Measurements from ENCODE around the gene D2HGDH.
"Not testable (repeated sequence)": the region's sequence is repeated elsewhere in the genome, so short reads cannot be mapped to it uniquely, and the experiment has no call there.

D2HGDH gene

DNA sequence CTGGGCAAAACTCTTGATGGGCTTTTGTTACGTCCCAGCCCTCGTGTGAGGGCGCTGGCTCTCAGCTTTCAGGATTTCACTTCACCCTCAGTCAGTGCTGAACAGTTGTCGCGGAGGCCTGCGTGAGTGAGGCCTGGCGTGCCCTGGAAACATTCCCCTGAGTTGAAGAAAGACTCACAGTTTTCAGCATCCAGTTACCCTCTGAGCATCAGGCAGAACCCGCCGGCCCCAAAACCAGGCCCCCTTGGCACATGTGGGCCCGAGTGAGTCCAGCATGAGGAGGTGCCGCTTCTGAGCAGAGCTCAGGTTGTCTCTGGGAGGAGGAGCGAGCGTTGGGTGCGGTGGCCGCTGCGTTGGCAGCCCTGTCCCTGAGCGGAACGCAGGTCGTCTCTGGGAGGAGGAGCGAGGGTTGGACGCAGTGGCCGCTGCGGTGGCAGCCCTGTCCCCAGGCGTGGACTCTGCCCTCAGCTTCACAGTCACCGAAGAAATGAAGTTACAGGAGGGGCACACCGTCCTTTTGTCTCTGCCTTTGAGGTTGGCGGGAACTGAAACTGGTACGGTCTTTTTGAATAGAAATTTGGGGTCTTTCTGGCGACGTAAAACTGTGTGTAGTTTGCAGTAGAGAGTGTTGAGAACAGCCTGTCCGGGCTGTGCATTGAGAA lies 74.4 kb downstream of the D2HGDH start, which contains the start of gene NEU4:
NEU4 (plus strand) TSS at position 473 of the 662 bp plus-strand sequence. CDS start 5,292 bp downstream, outside the sequence.
- no peak for DNase-seq (ENCODE audit: low read depth)

DNA sequence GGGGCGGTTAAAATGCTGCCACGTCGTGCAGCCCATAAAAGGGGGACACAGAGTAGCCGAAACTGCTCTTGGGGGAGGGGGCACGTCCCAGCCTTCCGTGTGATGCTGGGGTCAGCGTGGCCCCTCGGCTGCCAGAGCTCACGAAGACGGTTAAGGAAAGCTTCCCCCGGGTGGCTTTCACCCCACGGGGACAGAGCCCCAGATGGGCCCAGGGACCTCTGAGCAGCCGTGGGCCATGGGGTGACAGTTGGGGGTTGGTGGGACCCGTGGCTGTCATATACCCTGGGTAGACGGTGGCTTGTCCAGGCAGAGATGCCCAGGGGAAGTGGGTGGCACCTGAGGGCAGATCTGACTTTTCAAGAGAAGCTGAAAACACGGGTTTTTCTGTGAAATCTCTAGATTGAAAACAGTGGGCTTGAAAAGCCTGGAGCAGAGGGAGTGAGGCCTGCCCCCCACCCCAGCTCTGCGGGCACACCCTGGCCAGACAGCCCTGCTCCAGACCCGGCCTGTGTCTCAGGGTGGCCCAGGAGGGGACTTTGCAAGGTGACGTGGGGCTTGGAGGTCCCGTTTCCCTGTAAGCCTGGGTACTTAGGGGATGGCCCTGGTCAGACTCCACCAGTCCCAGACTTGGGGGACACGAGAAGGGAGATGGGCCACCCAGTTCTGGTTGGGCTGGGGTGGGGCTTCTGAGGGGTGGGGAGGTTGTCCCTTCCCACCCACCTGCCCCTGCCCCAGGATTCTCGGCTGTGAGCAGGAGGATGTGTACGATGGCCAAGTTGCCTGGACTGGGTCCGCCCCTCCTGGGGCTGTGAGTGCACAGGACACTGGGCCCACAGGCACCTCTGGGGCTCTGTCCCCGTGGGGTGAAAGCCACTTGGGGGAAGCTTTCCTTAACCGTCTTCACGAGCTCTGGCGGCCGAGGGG lies 75.2 kb downstream of the D2HGDH start:
- DNase-seq (ENCODE audit: low read depth) = no peak

DNA sequence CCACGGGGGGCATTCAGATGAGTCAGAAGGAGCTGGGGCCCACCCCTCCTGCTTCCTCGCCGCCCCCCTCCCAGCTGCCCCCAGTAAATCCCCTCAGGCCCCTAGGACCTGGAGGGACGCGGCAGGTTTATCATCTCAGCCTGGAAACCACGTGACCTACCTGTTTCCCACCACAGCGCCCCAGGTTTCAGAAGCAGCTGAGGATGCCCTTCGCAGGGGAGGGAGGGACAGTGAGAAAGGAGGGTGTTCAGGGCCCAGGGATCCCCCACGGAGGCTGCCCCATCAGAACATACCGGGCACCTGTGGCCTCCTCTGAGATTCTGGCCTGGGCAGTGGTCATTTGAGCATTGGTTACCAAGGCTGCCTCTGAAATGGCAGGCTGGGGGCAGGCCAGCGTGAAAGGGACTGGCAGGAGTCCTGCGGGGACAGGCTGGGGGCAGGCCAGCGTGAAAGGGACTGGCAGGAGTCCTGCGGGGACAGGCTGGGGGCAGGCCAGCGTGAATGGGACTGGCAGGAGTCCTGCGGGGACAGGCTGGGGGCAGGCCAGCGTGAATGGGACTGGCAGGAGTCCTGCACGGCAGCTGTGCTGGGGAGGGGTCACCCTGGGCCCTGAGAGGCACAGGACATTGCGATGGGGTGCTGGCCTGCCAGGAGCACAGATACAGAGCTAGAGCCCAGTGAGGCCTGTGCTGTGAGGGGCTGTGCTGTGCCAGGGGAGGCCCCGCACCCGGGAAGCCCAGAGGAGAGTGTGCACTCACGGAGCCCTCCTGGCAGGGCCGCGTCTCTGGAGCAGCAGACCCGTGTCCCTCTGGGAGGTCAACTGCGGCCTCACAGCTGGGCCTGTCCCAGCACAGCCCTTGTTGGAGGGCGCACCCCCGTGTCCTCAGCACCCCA lies 76.1 kb downstream of the D2HGDH start:
- DNase-seq (ENCODE audit: low read depth) = no peak

DNA sequence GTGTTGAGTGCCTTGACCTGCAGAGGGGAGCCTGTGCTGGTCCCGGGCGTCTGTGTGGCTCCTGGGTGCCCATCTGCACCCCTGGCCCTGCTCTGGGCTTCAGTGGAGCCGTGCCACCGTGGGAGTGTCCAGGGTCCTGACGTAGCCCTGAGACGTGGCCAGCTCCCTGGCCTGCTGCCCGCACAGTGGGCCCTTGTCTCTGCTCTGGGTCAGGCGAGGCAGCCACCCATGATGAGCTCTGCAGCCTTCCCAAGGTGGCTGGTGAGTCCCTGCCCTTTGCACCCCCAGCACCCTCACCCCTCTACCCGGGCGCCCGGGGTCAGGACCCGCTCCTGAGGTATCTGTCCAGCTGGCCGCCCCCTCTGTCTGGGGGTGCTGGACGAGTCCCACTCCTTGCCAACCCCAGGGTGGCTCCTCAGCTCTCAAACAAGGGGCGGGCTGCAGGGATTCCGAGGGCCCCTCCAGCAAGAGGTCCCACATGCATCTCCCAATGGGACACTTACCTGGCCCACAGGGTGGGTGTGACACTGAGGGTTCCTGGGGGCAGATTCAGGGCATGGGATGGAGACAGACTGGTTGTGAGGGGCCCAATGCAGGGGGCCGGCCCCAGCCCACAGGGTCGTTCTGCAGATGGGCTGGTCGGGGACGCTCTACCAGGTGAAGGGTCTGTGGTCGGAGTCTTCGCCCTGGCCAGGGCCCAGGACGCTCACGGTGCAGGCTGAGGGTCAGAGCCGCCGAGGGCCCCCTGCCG lies 76.9 kb downstream of the D2HGDH start:
- DNase-seq (ENCODE audit: low read depth) = no peak

DNA sequence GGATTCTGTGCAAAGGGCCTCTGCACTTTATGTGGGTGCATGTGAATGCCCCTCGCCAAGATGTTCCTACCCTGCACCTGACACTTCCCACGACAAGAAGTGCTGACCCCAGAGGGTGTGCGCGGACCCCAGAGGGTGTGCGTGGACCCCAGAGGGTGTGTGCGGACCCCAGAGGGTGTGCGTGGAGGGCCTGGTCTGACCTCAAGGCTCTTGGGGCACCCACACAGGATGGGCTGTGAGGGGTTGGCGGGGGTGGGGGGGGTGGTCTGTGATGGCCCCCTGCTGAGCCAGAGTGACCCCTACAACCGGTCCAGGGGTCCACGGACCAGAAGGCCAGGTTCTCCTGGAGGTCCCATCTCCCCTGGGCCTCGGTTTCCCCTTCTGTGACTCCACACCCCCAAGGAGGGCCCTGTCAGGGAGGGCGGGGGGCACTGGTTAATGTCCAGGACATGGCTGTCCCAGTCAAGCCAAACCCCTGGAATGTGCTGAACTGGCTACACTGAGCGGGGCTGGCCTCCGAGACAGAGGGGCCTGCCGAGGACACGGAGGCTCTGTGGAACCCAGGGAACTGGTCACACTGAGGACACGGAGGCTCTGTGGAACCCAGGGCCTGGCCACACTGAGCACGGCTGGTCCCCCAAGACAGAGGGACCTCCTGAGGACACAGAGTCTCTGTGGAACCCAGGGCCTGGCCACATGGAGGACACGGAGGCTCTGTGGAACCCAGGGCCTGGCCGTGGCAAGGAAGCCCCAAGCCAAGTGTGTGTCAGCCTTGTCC lies 77.7 kb downstream of the D2HGDH start:
- no peak for DNase-seq (ENCODE audit: low read depth)

DNA sequence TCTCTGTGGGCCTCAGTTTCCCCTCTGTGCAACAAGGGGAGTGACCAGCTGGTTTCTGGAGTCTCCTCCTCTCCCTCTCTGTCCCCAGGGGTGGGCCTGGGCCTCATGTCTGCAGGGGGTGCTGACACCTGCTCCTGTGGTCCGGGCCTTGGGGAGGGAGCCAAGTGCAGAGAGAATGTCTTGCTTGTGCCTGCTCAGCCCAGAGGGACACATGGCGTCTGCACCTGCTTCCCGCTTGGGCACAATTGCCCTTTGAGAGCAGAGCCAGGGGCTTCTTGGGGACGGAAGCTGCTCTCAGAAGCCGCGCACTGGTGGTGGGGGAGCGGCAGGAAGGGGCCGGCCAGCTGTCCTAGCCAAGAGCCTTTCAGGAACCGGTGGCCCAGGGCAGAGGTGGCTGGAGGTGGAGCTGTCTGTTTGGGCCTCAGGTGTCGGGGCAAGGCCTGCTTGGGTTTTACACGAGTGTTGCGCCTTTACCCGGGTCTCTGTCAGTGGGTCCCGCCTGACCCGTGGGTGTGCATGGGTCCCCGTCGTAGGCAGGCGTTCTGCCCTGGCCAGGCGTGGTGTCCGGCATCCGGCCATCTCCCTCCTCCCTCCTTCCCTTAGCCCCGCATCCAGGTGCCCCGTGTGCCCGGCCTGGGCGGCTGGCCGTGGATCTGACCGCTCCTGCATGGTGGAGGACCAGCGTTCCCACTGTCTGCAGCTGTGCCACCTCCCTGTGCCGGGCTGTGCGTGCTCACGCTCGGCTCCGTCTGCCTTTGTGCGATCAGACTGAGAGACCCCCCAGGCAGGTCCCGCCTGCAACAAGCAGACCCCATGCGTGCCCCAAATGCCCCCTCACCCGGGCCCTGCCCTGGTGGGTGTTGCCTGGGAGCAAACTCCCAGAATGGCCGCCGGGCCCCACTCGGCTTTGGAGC lies 78.6 kb downstream of the D2HGDH start:
- DNase-seq (ENCODE audit: low read depth) = no peak

DNA sequence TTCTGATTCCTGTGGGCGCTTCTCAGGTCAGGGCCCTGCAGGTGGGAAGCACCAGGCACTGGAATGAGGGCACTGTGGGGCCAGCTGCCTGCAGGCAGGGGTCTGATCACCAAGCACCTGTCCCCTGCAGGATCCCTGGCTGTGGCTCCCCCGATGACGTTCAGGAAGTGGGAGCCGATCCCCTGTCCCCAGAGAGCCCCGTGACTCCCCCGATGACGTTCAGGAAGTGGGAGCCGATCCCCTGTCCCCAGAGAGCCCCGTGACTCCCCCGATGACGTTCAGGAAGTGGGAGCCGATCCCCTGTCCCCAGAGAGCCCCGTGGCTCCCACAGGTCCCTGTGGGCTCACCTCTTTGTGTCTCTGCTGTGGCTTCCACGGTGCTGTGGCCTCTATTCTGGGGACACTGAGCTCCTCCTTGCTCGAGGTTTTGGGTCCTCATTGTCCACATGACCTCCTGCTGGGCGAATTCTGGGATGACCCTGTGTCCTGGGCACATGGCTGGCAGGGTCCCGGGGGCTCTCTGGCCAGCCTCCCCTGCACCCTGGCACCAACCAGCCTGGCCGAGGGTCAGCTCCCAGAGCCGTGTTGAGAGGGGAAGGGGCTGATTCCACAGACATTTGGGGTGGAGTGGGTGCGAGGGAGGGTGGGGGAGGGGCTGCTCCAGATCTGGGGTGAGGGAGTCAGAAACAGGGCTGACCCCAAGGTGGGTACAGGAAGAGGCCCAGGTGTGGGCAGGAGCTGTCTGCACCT lies 79.4 kb downstream of the D2HGDH start:
- DNase-seq (ENCODE audit: low read depth) = no peak

DNA sequence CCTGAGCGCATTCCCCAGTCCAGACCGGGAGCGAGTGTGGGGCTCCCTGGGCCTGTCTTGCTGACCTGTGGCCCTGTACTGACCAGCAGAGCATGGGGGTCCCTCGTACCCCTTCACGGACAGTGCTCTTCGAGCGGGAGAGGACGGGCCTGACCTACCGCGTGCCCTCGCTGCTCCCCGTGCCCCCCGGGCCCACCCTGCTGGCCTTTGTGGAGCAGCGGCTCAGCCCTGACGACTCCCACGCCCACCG lies 79.9 kb downstream of the D2HGDH start:
- DNase-seq (ENCODE audit: low read depth) = no peak

DNA sequence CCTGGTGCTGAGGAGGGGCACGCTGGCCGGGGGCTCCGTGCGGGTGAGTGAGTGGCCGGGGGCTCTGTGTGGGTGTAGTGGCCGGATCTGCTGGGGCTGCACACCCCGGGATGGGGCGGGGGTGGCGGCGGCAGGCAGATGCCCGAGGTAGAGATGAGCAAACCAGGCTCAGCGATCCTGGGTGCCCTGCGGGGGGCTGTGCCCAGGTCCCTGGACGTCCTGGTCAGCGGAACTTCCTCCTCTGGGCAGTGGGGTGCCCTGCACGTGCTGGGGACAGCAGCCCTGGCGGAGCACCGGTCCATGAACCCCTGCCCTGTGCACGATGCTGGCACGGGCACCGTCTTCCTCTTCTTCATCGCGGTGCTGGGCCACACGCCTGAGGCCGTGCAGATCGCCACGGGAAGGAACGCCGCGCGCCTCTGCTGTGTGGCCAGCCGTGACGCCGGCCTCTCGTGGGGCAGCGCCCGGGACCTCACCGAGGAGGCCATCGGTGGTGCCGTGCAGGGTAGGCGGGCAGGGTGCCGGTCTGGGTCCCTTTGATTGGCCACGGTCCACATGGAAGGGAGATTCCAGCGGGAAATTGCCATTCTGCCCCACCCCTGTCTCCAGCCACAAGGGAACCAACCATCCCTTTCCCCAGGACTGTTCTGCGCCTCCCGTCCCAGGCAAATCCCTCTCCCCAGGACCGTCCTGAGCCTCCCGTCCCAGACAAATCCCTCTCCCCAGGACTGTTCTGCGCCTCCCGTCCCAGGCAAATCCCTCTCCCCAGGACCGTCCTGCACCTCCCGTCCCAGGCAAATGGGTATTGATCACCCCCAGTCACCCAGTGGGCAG lies 80.4 kb downstream of the D2HGDH start:
- no peak for DNase-seq (ENCODE audit: low read depth)

DNA sequence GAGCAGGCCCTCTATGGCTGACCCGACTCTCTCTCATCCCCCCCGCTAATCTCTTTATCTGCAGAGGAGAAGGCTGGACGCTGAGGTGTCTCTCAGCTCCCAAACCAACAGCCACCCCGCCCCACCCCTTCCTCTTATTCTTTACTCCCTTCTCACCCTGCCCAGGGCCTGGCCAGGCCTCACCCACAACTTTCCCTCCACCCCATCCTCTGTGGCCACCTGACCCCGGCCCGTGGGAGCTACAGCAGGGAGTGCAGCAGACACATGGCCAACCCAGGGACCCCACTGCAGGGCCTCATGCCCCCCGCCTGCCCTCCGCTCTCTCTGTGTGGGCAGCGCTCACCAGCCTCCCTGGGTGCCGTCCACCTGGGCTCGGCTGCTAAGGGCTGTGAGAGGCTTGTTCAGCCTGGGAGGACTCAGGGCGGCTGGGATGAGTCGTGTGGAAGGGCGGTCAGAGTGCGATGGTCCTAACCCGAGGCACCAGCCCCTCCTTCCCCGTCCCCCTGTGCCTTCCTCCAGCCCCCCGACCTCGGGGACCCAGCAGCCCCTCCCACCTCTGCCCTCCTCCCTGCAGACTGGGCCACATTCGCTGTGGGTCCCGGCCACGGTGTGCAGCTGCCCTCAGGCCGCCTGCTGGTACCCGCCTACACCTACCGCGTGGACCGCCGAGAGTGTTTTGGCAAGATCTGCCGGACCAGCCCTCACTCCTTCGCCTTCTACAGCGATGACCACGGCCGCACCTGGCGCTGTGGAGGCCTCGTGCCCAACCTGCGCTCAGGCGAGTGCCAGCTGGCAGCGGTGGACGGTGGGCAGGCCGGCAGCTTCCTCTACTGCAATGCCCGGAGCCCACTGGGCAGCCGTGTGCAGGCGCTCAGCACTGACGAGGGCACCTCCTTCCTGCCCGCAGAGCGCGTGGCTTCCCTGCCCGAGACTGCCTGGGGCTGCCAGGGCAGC lies 81.3 kb downstream of the D2HGDH start:
- no peak for DNase-seq (ENCODE audit: low read depth)

DNA sequence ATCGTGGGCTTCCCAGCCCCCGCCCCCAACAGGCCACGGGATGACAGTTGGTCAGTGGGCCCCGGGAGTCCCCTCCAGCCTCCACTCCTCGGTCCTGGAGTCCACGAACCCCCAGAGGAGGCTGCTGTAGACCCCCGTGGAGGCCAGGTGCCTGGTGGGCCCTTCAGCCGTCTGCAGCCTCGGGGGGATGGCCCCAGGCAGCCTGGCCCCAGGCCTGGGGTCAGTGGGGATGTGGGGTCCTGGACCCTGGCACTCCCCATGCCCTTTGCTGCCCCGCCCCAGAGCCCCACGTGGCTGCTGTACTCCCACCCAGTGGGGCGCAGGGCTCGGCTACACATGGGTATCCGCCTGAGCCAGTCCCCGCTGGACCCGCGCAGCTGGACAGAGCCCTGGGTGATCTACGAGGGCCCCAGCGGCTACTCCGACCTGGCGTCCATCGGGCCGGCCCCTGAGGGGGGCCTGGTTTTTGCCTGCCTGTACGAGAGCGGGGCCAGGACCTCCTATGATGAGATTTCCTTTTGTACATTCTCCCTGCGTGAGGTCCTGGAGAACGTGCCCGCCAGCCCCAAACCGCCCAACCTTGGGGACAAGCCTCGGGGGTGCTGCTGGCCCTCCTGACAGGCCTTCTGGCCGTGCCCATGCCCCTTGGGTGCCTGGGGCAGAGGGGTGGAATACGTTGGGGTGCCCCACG lies 82.1 kb downstream of the D2HGDH start:
- DNase-seq (ENCODE audit: low read depth) = no peak

DNA sequence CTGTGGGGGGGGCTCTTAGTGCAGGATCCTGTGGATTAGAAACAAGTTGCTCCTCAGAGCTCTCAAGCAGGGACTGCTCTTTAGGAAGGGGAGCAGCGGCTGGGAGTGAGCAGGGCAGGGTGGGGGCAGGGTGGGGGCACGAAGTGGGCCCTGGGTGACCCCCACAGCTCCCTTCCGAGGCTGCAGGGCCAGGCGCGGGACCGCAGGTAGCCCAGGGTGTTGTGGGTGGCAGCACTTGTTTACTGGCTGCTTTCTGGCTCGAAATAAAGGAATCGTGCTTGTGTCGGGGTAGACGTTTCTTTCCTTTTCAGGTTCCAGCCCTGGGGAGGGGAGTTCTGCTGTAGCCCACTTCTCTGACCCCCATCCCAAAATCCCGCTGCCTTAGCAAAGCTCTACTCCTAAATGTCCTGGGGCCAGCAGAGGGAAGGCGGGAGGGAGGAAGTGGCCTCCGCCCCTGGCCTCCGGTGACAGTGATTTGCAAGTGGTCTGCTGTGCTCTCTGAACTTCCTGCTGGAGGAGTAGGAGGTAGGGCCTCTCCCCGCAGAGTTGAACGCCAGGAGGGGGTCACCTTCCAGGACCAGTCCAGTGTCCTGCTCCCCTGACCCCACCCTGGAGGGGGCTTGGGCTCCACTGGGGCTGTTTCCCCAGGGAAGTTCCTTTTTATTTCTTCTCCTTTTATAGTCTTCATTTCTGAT lies 82.8 kb downstream of the D2HGDH start:
- no peak for DNase-seq (ENCODE audit: low read depth)

DNA sequence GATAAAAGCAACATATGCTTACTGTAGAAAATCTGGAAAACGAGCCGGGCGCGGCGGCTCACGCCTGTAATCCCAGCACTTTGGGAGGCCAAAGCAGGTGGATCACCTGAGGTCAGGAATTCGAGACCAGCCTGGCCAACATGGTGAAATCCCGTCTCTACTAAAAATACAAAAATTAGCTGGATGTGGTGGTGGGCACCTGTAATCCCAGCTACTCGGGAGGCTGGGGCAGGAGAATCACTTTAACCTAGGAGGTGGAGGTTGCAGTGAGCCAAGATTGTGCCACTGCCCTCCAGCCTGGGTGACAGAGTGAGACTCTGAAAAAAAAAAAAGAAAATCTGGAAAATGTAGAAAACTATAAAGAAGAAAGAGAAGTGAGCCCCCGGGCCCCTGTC lies 83.4 kb downstream of the D2HGDH start:
- not testable (repeated sequence) for DNase-seq (ENCODE audit: low read depth)
